Measurements from ENCODE around the gene BRMS1. TPM values are rescaled to one million over a fixed set of nuclear protein-coding genes. Genes with fewer than 3 reads are reported as not detected.

BRMS1 gene
- total and polyA plus RNA-seq, 2 experiments from 2014 or later, result 59.1 to 61.7 TPM

GRCh38 chr11:66292543-66293332 is 52.2 kb downstream of the BRMS1 start (continued):
- no peak for TF ChIP-seq REST (IDR thresholded peaks at IDR 0.05; ENCODE audit: unreplicated experiment)
- TF ChIP-seq NANOG (IDR thresholded peaks at IDR 0.05; ENCODE audit: borderline replicate concordance), result no peak
- TF ChIP-seq POLR2AphosphoS5 (IDR thresholded peaks at IDR 0.05; ENCODE audit: low read depth), result no peak
- no peak for TF ChIP-seq ETS1 (IDR thresholded peaks at IDR 0.05)
- no peak for TF ChIP-seq JUNB (IDR thresholded peaks at IDR 0.05; ENCODE audit: unreplicated experiment)
- no peak for TF ChIP-seq ZNF331 (CRISPR knock-in tag; IDR thresholded peaks at IDR 0.05; ENCODE audit: low read depth)
- no peak for TF ChIP-seq STAT1 (IDR thresholded peaks at IDR 0.05; ENCODE audit: unreplicated experiment)
- TF ChIP-seq ZNF114 (CRISPR knock-in tag; IDR thresholded peaks at IDR 0.05), result no peak
- no peak for TF ChIP-seq CREB1 (CRISPR knock-in tag; IDR thresholded peaks at IDR 0.05; ENCODE audit: low read depth)
- no peak for TF ChIP-seq CTCF (conservative IDR thresholded peaks at IDR 0.05; ENCODE audit: low read depth in 2 of 2)
- TF ChIP-seq EZH2 (IDR thresholded peaks at IDR 0.05; ENCODE audit: low read depth, unreplicated experiment), result no peak

Measured in GM23338 (cell line).